ENCODE results near the gene SMIM31.

- TF ChIP-seq CTCF (conservative IDR thresholded peaks at IDR 0.05) (no peak), EZH2 (IDR thresholded peaks at IDR 0.05; ENCODE audit: low read depth) (no peak)
These were observed 28.9 kb upstream of the SMIM31 start for GRCh38 chr4:164725066-164725465.
